Measurements from ENCODE around the gene RPL37A.

The RPL37A gene

GRCh38 chr2:216502381-216503158, 3.9 kb downstream of the RPL37A start:
- Histone ChIP-seq H3K27ac (ENCODE audit: low read depth, low read length) (no peak overlapping the region), H3K27me3 (ENCODE audit: control insufficient read depth, insufficient read depth, low read length) (no peaks in the 10 kb centered on the region), H3K36me3 (ENCODE audit: control insufficient read depth, insufficient read depth, low read length) (peaks cover 84% of the 10 kb centered on the region), H3K4me1 (ENCODE audit: control insufficient read depth, insufficient read depth, low read length) (peaks cover 12% of the 10 kb centered on the region), H3K9me3 (ENCODE audit: control insufficient read depth, insufficient read depth, low read depth, low read length) (no peaks in the 10 kb centered on the region), H3K9ac (ENCODE audit: low read length) (no peak overlapping the region), H3K4me3 (ENCODE audit: low read depth, low read length) (no peak overlapping the region)

GRCh38 chr2:216503159-216503629, 4.5 kb downstream of the RPL37A start:
- no peak overlapping the region for H3K27ac ChIP-seq (ENCODE audit: low read depth, low read length)
- H3K36me3 ChIP-seq (ENCODE audit: control insufficient read depth, insufficient read depth, low read length) = peaks cover 84% of the 10 kb centered on the region
- no peaks in the 10 kb centered on the region for H3K27me3 ChIP-seq (ENCODE audit: control insufficient read depth, insufficient read depth, low read length)
- H3K9ac ChIP-seq (ENCODE audit: low read length) = no peak overlapping the region
- H3K4me1 ChIP-seq (ENCODE audit: control insufficient read depth, insufficient read depth, low read length) = peaks cover 7% of the 10 kb centered on the region
- no peak overlapping the region for H3K4me3 ChIP-seq (ENCODE audit: low read depth, low read length)
- no peaks in the 10 kb centered on the region for H3K9me3 ChIP-seq (ENCODE audit: control insufficient read depth, insufficient read depth, low read depth, low read length)

- H3K27me3 ChIP-seq (ENCODE audit: control insufficient read depth, insufficient read depth, low read length) = no peaks in the 10 kb centered on the region
- H3K9ac ChIP-seq (ENCODE audit: low read length) = no peak overlapping the region
- H3K9me3 ChIP-seq (ENCODE audit: control insufficient read depth, insufficient read depth, low read depth, low read length) = no peaks in the 10 kb centered on the region
- H3K4me3 ChIP-seq (ENCODE audit: low read depth, low read length) = no peak overlapping the region
- H3K36me3 ChIP-seq (ENCODE audit: control insufficient read depth, insufficient read depth, low read length) = peaks cover 84% of the 10 kb centered on the region
- no peak overlapping the region for H3K27ac ChIP-seq (ENCODE audit: low read depth, low read length)
- H3K4me1 ChIP-seq (ENCODE audit: control insufficient read depth, insufficient read depth, low read length) = peaks cover 7% of the 10 kb centered on the region
Observed at GRCh38 chr2:216503697-216504375, 5.2 kb downstream of the RPL37A start.

- peaks cover 7% of the 10 kb centered on the region for H3K4me1 ChIP-seq (ENCODE audit: control insufficient read depth, insufficient read depth, low read length)
- H3K36me3 ChIP-seq (ENCODE audit: control insufficient read depth, insufficient read depth, low read length) = peaks cover 83% of the 10 kb centered on the region
- H3K4me3 ChIP-seq (ENCODE audit: low read depth, low read length) = no peak overlapping the region
- H3K27ac ChIP-seq (ENCODE audit: low read depth, low read length) = no peak overlapping the region
- H3K27me3 ChIP-seq (ENCODE audit: control insufficient read depth, insufficient read depth, low read length) = no peaks in the 10 kb centered on the region
- no peak overlapping the region for H3K9ac ChIP-seq (ENCODE audit: low read length)
- H3K9me3 ChIP-seq (ENCODE audit: control insufficient read depth, insufficient read depth, low read depth, low read length) = no peaks in the 10 kb centered on the region
Observed at GRCh38 chr2:216504376-216504762, 5.7 kb downstream of the RPL37A start.

GRCh38 chr2:216505133-216506106, 6.8 kb downstream of the RPL37A start:
- Histone ChIP-seq H3K9ac (ENCODE audit: low read length) (no peak overlapping the region), H3K36me3 (ENCODE audit: control insufficient read depth, insufficient read depth, low read length) (peaks cover 74% of the 10 kb centered on the region), H3K4me1 (ENCODE audit: control insufficient read depth, insufficient read depth, low read length) (peaks cover under 1% of the 10 kb centered on the region; the same call in 1 of the 2 replicates), H3K4me3 (ENCODE audit: low read depth, low read length) (no peak overlapping the region), H3K27ac (ENCODE audit: low read depth, low read length) (no peak overlapping the region), H3K27me3 (ENCODE audit: control insufficient read depth, insufficient read depth, low read length) (no peaks in the 10 kb centered on the region), H3K9me3 (ENCODE audit: control insufficient read depth, insufficient read depth, low read depth, low read length) (no peaks in the 10 kb centered on the region)

- no peaks in the 10 kb centered on the region for H3K9me3 ChIP-seq (ENCODE audit: control insufficient read depth, insufficient read depth, low read depth, low read length)
- H3K27ac ChIP-seq (ENCODE audit: low read depth, low read length) = no peak overlapping the region
- no peak overlapping the region for H3K9ac ChIP-seq (ENCODE audit: low read length)
- H3K4me3 ChIP-seq (ENCODE audit: low read depth, low read length) = no peak overlapping the region
- no peaks in the 10 kb centered on the region for H3K4me1 ChIP-seq (ENCODE audit: control insufficient read depth, insufficient read depth, low read length)
- peaks cover 53% of the 10 kb centered on the region for H3K36me3 ChIP-seq (ENCODE audit: control insufficient read depth, insufficient read depth, low read length)
- no peaks in the 10 kb centered on the region for H3K27me3 ChIP-seq (ENCODE audit: control insufficient read depth, insufficient read depth, low read length)
Observed at GRCh38 chr2:216507220-216508160, 8.8 kb downstream of the RPL37A start.

GRCh38 chr2:216508229-216508628, 9.6 kb downstream of the RPL37A start:
- Histone ChIP-seq H3K27me3 (ENCODE audit: control insufficient read depth, insufficient read depth, low read length) (no peaks in the 10 kb centered on the region), H3K9me3 (ENCODE audit: control insufficient read depth, insufficient read depth, low read depth, low read length) (no peaks in the 10 kb centered on the region), H3K36me3 (ENCODE audit: control insufficient read depth, insufficient read depth, low read length) (peaks cover 46% of the 10 kb centered on the region), H3K27ac (ENCODE audit: low read depth, low read length) (no peak overlapping the region), H3K4me1 (ENCODE audit: control insufficient read depth, insufficient read depth, low read length) (no peaks in the 10 kb centered on the region), H3K4me3 (ENCODE audit: low read depth, low read length) (no peak overlapping the region), H3K9ac (ENCODE audit: low read length) (no peak overlapping the region)

- no peaks in the 10 kb centered on the region for H3K4me1 ChIP-seq (ENCODE audit: control insufficient read depth, insufficient read depth, low read length)
- H3K27ac ChIP-seq (ENCODE audit: low read depth, low read length) = no peak overlapping the region
- H3K27me3 ChIP-seq (ENCODE audit: control insufficient read depth, insufficient read depth, low read length) = no peaks in the 10 kb centered on the region
- no peak overlapping the region for H3K4me3 ChIP-seq (ENCODE audit: low read depth, low read length)
- no peak overlapping the region for H3K9ac ChIP-seq (ENCODE audit: low read length)
- H3K36me3 ChIP-seq (ENCODE audit: control insufficient read depth, insufficient read depth, low read length) = peaks cover 14% of the 10 kb centered on the region; the same call in 1 of the 2 replicates
- H3K9me3 ChIP-seq (ENCODE audit: control insufficient read depth, insufficient read depth, low read depth, low read length) = no peaks in the 10 kb centered on the region
Observed at GRCh38 chr2:216516730-216517350, 18.2 kb downstream of the RPL37A start.

- peaks cover 16% of the 10 kb centered on the region; the same call in 1 of the 2 replicates for H3K36me3 ChIP-seq (ENCODE audit: control insufficient read depth, insufficient read depth, low read length)
- no peak overlapping the region for H3K27ac ChIP-seq (ENCODE audit: low read depth, low read length)
- no peak overlapping the region for H3K9ac ChIP-seq (ENCODE audit: low read length)
- H3K27me3 ChIP-seq (ENCODE audit: control insufficient read depth, insufficient read depth, low read length) = no peaks in the 10 kb centered on the region
- H3K4me1 ChIP-seq (ENCODE audit: control insufficient read depth, insufficient read depth, low read length) = no peaks in the 10 kb centered on the region
- H3K9me3 ChIP-seq (ENCODE audit: control insufficient read depth, insufficient read depth, low read depth, low read length) = no peaks in the 10 kb centered on the region
- no peak overlapping the region for H3K4me3 ChIP-seq (ENCODE audit: low read depth, low read length)
Observed at GRCh38 chr2:216517447-216518225, 19.0 kb downstream of the RPL37A start.

Data from HUES6 (cell line).